HepG2 (cell line): Measurements from ENCODE around the gene KRT4. TPM values are rescaled to one million over a fixed set of nuclear protein-coding genes. Genes with fewer than 3 reads are reported as not detected.

Source experiments
- ATAC-seq: fragments of 200-7000 bp; cut with Tn5 transposase; 3 replicates; pipeline ENCODE4 v1.9.1; 2020; ENCODE audit warnings: mild to moderate bottlenecking, moderate library complexity
- BruUV-seq: library from RNA; stranded (reverse); fragments of 400-500 nt; replicated peaks from 2 replicates; lab custom pipeline; 2021; lab: Mats Ljungman, UMichigan
- CTCF ChIA-PET: fragments of 300-600 bp; formaldehyde crosslinking; extraction: SDS; loops from one replicate; lab custom pipeline; 2021; ENCODE audit warnings: low total read pairs, inconsistent platforms, low intra/inter-chr PET ratio; lab: Yijun Ruan, JAX
- POLR2A ChIA-PET: fragments of 350-600 bp; sonication (Branson Sonifier 250); formaldehyde crosslinking; loops from one replicate; lab custom pipeline; 2020; ENCODE audit warnings: antibody characterized with exemption, inconsistent platforms; lab: Yijun Ruan, JAX
- DNase-seq: peaks from one replicate; pipeline ENCODE4 v3.0.0-alpha.2; 2015; ENCODE audit warnings: low spot score
- FAIRE-seq: peaks from 3 replicates; lab custom pipeline; 2011; peaks lifted over from hg19 to GRCh38; lab: Jason Lieb, UNC
- H2AFZ ChIP-seq: one replicate; pipeline ENCODE4 v1.6.1; 2011; ENCODE audit warnings: low read length, inconsistent platforms
- H3K27ac ChIP-seq: fragments of 300-600 bp; 3 replicates; pipeline ENCODE4 v1.8.0; 2011; ENCODE audit warnings: mixed run types, mild to moderate bottlenecking, mixed read lengths, low read length, inconsistent platforms; ENCODE audit not compliant: insufficient read depth; ENCODE audit errors: extremely low read length
- H3K27me3 ChIP-seq, 2 experiments: fragments of 200-600 bp in 1 of 2; 2 replicates in 1 of 2; 3 replicates in 1 of 2; pipeline versions ENCODE4 v1.6.0 to v1.8.0; 2011; ENCODE audit warnings: low read length in 2 of 2, mild to moderate bottlenecking in 2 of 2, moderate library complexity in 2 of 2, inconsistent platforms in 1 of 2; ENCODE audit not compliant: insufficient read depth in 2 of 2, control insufficient read depth in 1 of 2
- H3K36me3 ChIP-seq, 2 experiments: fragments of 200-600 bp in 1 of 2; replicated peaks in 1 of 2; 2 replicates in 1 of 2; 3 replicates in 1 of 2; pipeline versions ENCODE4 v1.5.1 to v1.8.0; 2011; ENCODE audit warnings: low read length in 2 of 2, inconsistent platforms in 1 of 2; ENCODE audit not compliant: insufficient read depth in 2 of 2, control insufficient read depth in 1 of 2
- H3K4me1 ChIP-seq: 2 replicates; pipeline ENCODE4 v1.5.1; 2012; ENCODE audit warnings: low read length, inconsistent platforms; ENCODE audit not compliant: insufficient read depth
- H3K4me2 ChIP-seq: 2 replicates; pipeline ENCODE4 v1.6.0; 2011; ENCODE audit warnings: low read depth, low read length, inconsistent platforms
- H3K4me3 ChIP-seq, 3 experiments: fragments of 200-600 bp in 1 of 3; sonication (generic), shearing (Covaris generic) in 1 of 3; replicated peaks in 1 of 3; 2 replicates each; pipeline ENCODE4 v1.5.1; 2011 to 2016; ENCODE audit warnings: low read length in 3 of 3, inconsistent platforms in 2 of 3, low read depth in 2 of 3, mild to moderate bottlenecking in 2 of 3, control low read depth in 1 of 3, mixed read lengths in 1 of 3; ENCODE audit not compliant: insufficient read depth in 1 of 3
- H3K79me2 ChIP-seq: one replicate; pipeline ENCODE4 v1.6.1; 2011; ENCODE audit warnings: low read length, inconsistent platforms; ENCODE audit not compliant: insufficient read depth
- H3K9ac ChIP-seq: 2 replicates; pipeline ENCODE4 v1.6.0; 2011; ENCODE audit warnings: mild to moderate bottlenecking, low read depth, low read length, inconsistent platforms; ENCODE audit not compliant: insufficient read depth
- H3K9me3 ChIP-seq: 2 replicates; pipeline ENCODE4 v1.5.1; 2012; ENCODE audit warnings: mild to moderate bottlenecking, low read length
- H4K20me1 ChIP-seq: 2 replicates; pipeline ENCODE4 v1.6.0; 2011; ENCODE audit warnings: inconsistent platforms, mild to moderate bottlenecking, low read length, moderate library complexity; ENCODE audit not compliant: insufficient read depth
- ARNTL ChIP-seq: sonication (generic); formaldehyde crosslinking; IDR thresholded peaks from 2 replicates; pipeline ENCODE4 v1.4.0; 2020; ENCODE audit warnings: mild to moderate bottlenecking, missing genetic modification reagents
- FOXO4 ChIP-seq: sonication (generic); formaldehyde crosslinking; conservative IDR thresholded peaks from 2 replicates; pipeline ENCODE4 v1.8.1; 2023; ENCODE audit warnings: missing genetic modification reagents
- MXD1 ChIP-seq: sonication (generic); formaldehyde crosslinking; IDR thresholded peaks from 2 replicates; pipeline ENCODE4 v1.4.0; 2020; ENCODE audit warnings: mild to moderate bottlenecking, missing genetic modification reagents
- MXD3 ChIP-seq: IDR thresholded peaks from 2 replicates; pipeline ENCODE4 v1.6.1; 2016; ENCODE audit warnings: mild to moderate bottlenecking, missing biosample characterization, missing genetic modification reagents
- SETDB1 ChIP-seq: sonication (generic); formaldehyde crosslinking; IDR thresholded peaks from 2 replicates; pipeline ENCODE4 v1.5.1; 2020; ENCODE audit warnings: missing genetic modification reagents, mild to moderate bottlenecking, borderline replicate concordance
- SOX13 ChIP-seq, 3 experiments: fragments of 450-650 bp in 1 of 3; sonication (generic) in 1 of 3; formaldehyde crosslinking in 1 of 3; IDR thresholded peaks in 2 of 3; conservative IDR thresholded peaks in 1 of 3; 2 replicates each; pipeline versions ENCODE4 v1.5.0 to v1.6.1; 2016 to 2020; ENCODE audit warnings: antibody characterized with exemption in 1 of 3, mild to moderate bottlenecking in 1 of 3, missing compliant biosample characterization in 1 of 3, missing genetic modification reagents in 1 of 3, moderate library complexity in 1 of 3
- ZBTB46 ChIP-seq: sonication (generic); formaldehyde crosslinking; IDR thresholded peaks from 2 replicates; pipeline ENCODE4 v1.4.0; 2020; ENCODE audit warnings: mild to moderate bottlenecking, missing genetic modification reagents, borderline replicate concordance
- ZNF317 ChIP-seq: sonication (generic); formaldehyde crosslinking; IDR thresholded peaks from 2 replicates; pipeline ENCODE4 v1.5.0; 2020; ENCODE audit warnings: mild to moderate bottlenecking, missing genetic modification reagents
- ZNF446 ChIP-seq: sonication (generic); formaldehyde crosslinking; IDR thresholded peaks from 2 replicates; pipeline ENCODE4 v1.5.0; 2020; ENCODE audit warnings: mild to moderate bottlenecking, missing genetic modification reagents
- ZNF841 ChIP-seq: sonication (generic); formaldehyde crosslinking; IDR thresholded peaks from 2 replicates; pipeline ENCODE4 v1.8.1; 2023; ENCODE audit warnings: missing genetic modification reagents, borderline replicate concordance
- whole genome bisulfite sequencing: methylation state at CpG from one replicate; pipeline ENCODE4 v1.1.6; 2017; ENCODE audit warnings: low lambda C conversion rate; 5-methylcytosine and 5-hydroxymethylcytosine counted together
- in situ Hi-C: cut with HindIII; loops from 2 replicates; pipeline ENCODE4 v1.10.0; 2017; ENCODE audit warnings: low pct_unique_long_range_greater_than_20kb; ENCODE audit not compliant: extremely low pct_ligation_motif_present
- intact Hi-C: fragments of 100-400 bp; cut with micrococcal nuclease; formaldehyde crosslinking; loops from one replicate; pipeline ENCODE4 v1.10.0; 2022; ENCODE audit not compliant: unreplicated experiment
- polyA plus RNA-seq, 8 experiments: library from polyadenylated mRNA; depleted of rRNA in 3 of 8; stranded (reverse) in 7 of 8; unstranded in 1 of 8; fragments of >200 nt; fragmentation: Illumina TruSeq in 4 of 8; extraction: Trizol in 4 of 8; gene quantifications; 2 replicates each; pipeline versions ENCODE4 v1.2.1 to v1.2.3, GENCODE V29; 2011 to 2016; ENCODE audit warnings: low read depth in 4 of 8, missing spikeins in 1 of 8, mixed read lengths in 1 of 8; ENCODE audit not compliant: insufficient read depth in 1 of 8
- total RNA-seq, 5 experiments: library from RNA; depleted of rRNA; stranded (reverse); fragments of >200 nt; fragmentation: Illumina TruSeq; extraction: Trizol; gene quantifications; 2 replicates each; pipeline ENCODE4 v1.2.3, GENCODE V29; 2016; ENCODE audit warnings: low read depth in 1 of 5

KRT4 gene
- total and polyA plus RNA-seq, 2 of the 13 experiments (the other 11 are each of a cell fraction or from before 2014, with no cell fraction given) = not detected

- no peak for TF ChIP-seq SETDB1 (CRISPR knock-in tag)
- TF ChIP-seq MXD3 (CRISPR knock-in tag) = no peak
- no peak for TF ChIP-seq SOX13 (IDR thresholded peaks at IDR 0.05)
- TF ChIP-seq SOX13 (CRISPR knock-in tag; conservative IDR thresholded peaks at IDR 0.05 in 1 of 2, IDR thresholded peaks at IDR 0.05 in 1 of 2) = no peak
- TF ChIP-seq, all 625 proteins: peak for 0
Measured at GRCh38 chr12:52799505-52800211, 14.3 kb downstream of the KRT4 start (continued).

- TF ChIP-seq FOXO4 (CRISPR knock-in tag) (no peak), ZNF446 (CRISPR knock-in tag) (no peak), ZNF841 (CRISPR knock-in tag) (no peak), ZNF317 (CRISPR knock-in tag) (no peak), ARNTL (CRISPR knock-in tag) (no peak), ZBTB46 (CRISPR knock-in tag) (no peak), MXD1 (CRISPR knock-in tag) (no peak)
- Histone ChIP-seq H3K4me1 (no peaks in the 10 kb centered on the region), H3K9ac (no peak overlapping the region), H3K79me2 (no peaks in the 10 kb centered on the region), H3K36me3 (no peaks in the 10 kb centered on the region), H2AFZ (no peak overlapping the region), H3K4me2 (no peak overlapping the region), H3K4me3 (no peak overlapping the region), H3K27me3 (peaks cover 0 to 4% of the 10 kb centered on the region in 2 experiments; a peak in 2 of 5 replicates), H3K27ac (no peak overlapping the region), H3K9me3 (no peaks in the 10 kb centered on the region), H4K20me1 (no peaks in the 10 kb centered on the region)
- in situ Hi-C loops (no loop called here), intact Hi-C loops (no loop called here)
- no TSS peak for BruUV-seq
- POLR2A ChIA-PET = no interaction called here
- CTCF ChIA-PET = no interaction called here
- no peak for FAIRE-seq
- WGBS = 2% methylated on average over 7 of the region's 7 CpGs
- DNase-seq = no peak
- ATAC-seq = no peak
Measured at GRCh38 chr12:52798671-52799504, 15.0 kb downstream of the KRT4 start.
